HepG2 (cell line): ENCODE measurements around the gene SRPRA. TPM values are rescaled to one million over a fixed set of nuclear protein-coding genes. Genes with fewer than 3 reads are reported as not detected.

Source experiments
- CREB3 ChIP-seq: sonication (generic); formaldehyde crosslinking; IDR thresholded peaks from 2 replicates; pipeline ENCODE4 v1.5.0; 2020; ENCODE audit warnings: missing genetic modification reagents
- HDAC6 ChIP-seq: fragments of 200-600 bp; sonication (generic); IDR thresholded peaks from 2 replicates; pipeline ENCODE4 v1.7.0; 2017; ENCODE audit warnings: mild to moderate bottlenecking, antibody characterized with exemption, low read length, low read depth
- HNF4A ChIP-seq: sonication (generic); formaldehyde crosslinking; IDR thresholded peaks from 2 replicates; pipeline ENCODE4 v1.4.0; 2020; ENCODE audit warnings: missing genetic modification reagents
- IRX3 ChIP-seq: sonication (generic); formaldehyde crosslinking; IDR thresholded peaks from 2 replicates; pipeline ENCODE4 v1.8.1; 2023; ENCODE audit warnings: mild to moderate bottlenecking, low read depth, missing genetic modification reagents, borderline replicate concordance
- MXI1 ChIP-seq: IDR thresholded peaks from 3 replicates; pipeline ENCODE4 v1.6.1; 2012; ENCODE audit warnings: low read depth, low read length, inconsistent platforms, borderline replicate concordance
- NFATC3 ChIP-seq: sonication (generic); formaldehyde crosslinking; IDR thresholded peaks from 2 replicates; pipeline ENCODE4 v1.5.1; 2020; ENCODE audit warnings: mild to moderate bottlenecking, missing genetic modification reagents
- PAXIP1 ChIP-seq: sonication (generic); formaldehyde crosslinking; conservative IDR thresholded peaks from 2 replicates; pipeline ENCODE4 v1.4.0; 2020; ENCODE audit warnings: mild to moderate bottlenecking, missing genetic modification reagents, moderate library complexity
- PBX3 ChIP-seq: sonication (generic); formaldehyde crosslinking; IDR thresholded peaks from 2 replicates; pipeline ENCODE4 v1.8.1; 2023; ENCODE audit warnings: missing genetic modification reagents, inconsistent platforms, borderline replicate concordance
- REXO4 ChIP-seq: sonication (generic); formaldehyde crosslinking; IDR thresholded peaks from 2 replicates; pipeline ENCODE4 v1.8.0; 2022; ENCODE audit warnings: missing genetic modification reagents, mild to moderate bottlenecking, borderline replicate concordance
- TCF7 ChIP-seq: sonication (generic); IDR thresholded peaks from 2 replicates; pipeline ENCODE4 v1.6.1; 2016; ENCODE audit warnings: antibody characterized with exemption, low read depth
- TP53 ChIP-seq: sonication (generic); formaldehyde crosslinking; conservative IDR thresholded peaks from 2 replicates; pipeline ENCODE4 v1.4.0; 2020; ENCODE audit warnings: missing genetic modification reagents
- XBP1 ChIP-seq: sonication (generic); formaldehyde crosslinking; IDR thresholded peaks from 2 replicates; pipeline ENCODE4 v1.5.0; 2020; ENCODE audit warnings: missing genetic modification reagents
- XRCC5 ChIP-seq: fragments of 200-400 bp; formaldehyde crosslinking; optimal IDR thresholded peaks from 2 replicates; pipeline ENCODE3; 2017; ENCODE audit warnings: mild to moderate bottlenecking, low read length
- ZNF138 ChIP-seq: sonication (generic); formaldehyde crosslinking; IDR thresholded peaks from 2 replicates; pipeline ENCODE4 v1.5.0; 2020; ENCODE audit warnings: mild to moderate bottlenecking, low read depth, missing genetic modification reagents
- ZNF564 ChIP-seq: sonication (generic); formaldehyde crosslinking; IDR thresholded peaks from 2 replicates; pipeline ENCODE4 v1.8.1; 2023; ENCODE audit warnings: mild to moderate bottlenecking, missing genetic modification reagents
- ZNF570 ChIP-seq: sonication (generic); formaldehyde crosslinking; IDR thresholded peaks from 2 replicates; pipeline ENCODE4 v1.4.0; 2020; ENCODE audit warnings: mild to moderate bottlenecking, missing genetic modification reagents, borderline replicate concordance
- ZNF598 ChIP-seq: sonication (generic); formaldehyde crosslinking; IDR thresholded peaks from 2 replicates; pipeline ENCODE4 v1.5.1; 2020; ENCODE audit warnings: mild to moderate bottlenecking, missing genetic modification reagents, borderline replicate concordance
- polyA plus RNA-seq, 8 experiments: library from polyadenylated mRNA; depleted of rRNA in 3 of 8; stranded (reverse) in 7 of 8; unstranded in 1 of 8; fragments of >200 nt; fragmentation: Illumina TruSeq in 4 of 8; extraction: Trizol in 4 of 8; gene quantifications; 2 replicates each; pipeline versions ENCODE4 v1.2.1 to v1.2.3, GENCODE V29; 2011 to 2016; ENCODE audit warnings: low read depth in 4 of 8, missing spikeins in 1 of 8, mixed read lengths in 1 of 8; ENCODE audit not compliant: insufficient read depth in 1 of 8
- total RNA-seq, 5 experiments: library from RNA; depleted of rRNA; stranded (reverse); fragments of >200 nt; fragmentation: Illumina TruSeq; extraction: Trizol; gene quantifications; 2 replicates each; pipeline ENCODE4 v1.2.3, GENCODE V29; 2016; ENCODE audit warnings: low read depth in 1 of 5
- TF ChIP-seq, protein P1 (sequence below): IDR thresholded peaks from 2 replicates; pipeline ENCODE4 v1.6.1; 2016
- TF ChIP-seq, protein P2 (sequence below): sonication (generic); formaldehyde crosslinking; IDR thresholded peaks from 2 replicates; pipeline ENCODE4 v1.5.0; 2020; ENCODE audit warnings: missing genetic modification reagents, mild to moderate bottlenecking, borderline replicate concordance

SRPRA gene
- total and polyA plus RNA-seq, 2 of the 13 experiments (the other 11 are each of a cell fraction or from before 2014, with no cell fraction given) = 27.7 to 64.6 TPM

GRCh38 chr11:126268708-126269579 is at the start of gene SRPRA, which contains the start of gene FOXRED1 (continued):
- TF ChIP-seq, protein P1, sequence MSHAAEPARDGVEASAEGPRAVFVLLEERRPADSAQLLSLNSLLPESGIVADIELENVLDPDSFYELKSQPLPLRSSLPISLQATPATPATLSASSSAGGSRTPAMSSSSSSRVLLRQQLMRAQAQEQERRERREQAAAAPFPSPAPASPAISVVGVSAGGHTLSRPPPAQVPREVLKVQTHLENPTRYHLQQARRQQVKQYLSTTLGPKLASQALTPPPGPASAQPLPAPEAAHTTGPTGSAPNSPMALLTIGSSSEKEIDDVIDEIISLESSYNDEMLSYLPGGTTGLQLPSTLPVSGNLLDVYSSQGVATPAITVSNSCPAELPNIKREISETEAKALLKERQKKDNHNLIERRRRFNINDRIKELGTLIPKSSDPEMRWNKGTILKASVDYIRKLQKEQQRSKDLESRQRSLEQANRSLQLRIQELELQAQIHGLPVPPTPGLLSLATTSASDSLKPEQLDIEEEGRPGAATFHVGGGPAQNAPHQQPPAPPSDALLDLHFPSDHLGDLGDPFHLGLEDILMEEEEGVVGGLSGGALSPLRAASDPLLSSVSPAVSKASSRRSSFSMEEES = peak; percentile 81; the same call in 1 of the 2 replicates
- TF ChIP-seq IRX3 (CRISPR knock-in tag) (no peak), HDAC6 (no peak), PAXIP1 (CRISPR knock-in tag) (peak; percentile 52), TP53 (no peak), HNF4A (no peak; the same call in 1 of the 2 replicates), XRCC5 (peak; percentile 53), ZNF598 (CRISPR knock-in tag) (peak; percentile 63; the same call in 1 of the 2 replicates), ZNF138 (CRISPR knock-in tag) (no peak), REXO4 (0 out of 2 replicates have a peak, but pooled peaks have one; percentile 26), PBX3 (CRISPR knock-in tag) (no peak), TCF7 (no peak), NFATC3 (CRISPR knock-in tag) (0 out of 2 replicates have a peak, but pooled peaks have one; percentile 39), MXI1 (peak; percentile 65; the same call in 2 of the 3 replicates), CREB3 (0 out of 2 replicates have a peak, but pooled peaks have one; percentile 16), ZNF564 (CRISPR knock-in tag) (no peak), ZNF570 (CRISPR knock-in tag) (no peak), XBP1 (CRISPR knock-in tag) (peak; percentile 89; the same call in 1 of the 2 replicates)
- TF ChIP-seq, protein P2, sequence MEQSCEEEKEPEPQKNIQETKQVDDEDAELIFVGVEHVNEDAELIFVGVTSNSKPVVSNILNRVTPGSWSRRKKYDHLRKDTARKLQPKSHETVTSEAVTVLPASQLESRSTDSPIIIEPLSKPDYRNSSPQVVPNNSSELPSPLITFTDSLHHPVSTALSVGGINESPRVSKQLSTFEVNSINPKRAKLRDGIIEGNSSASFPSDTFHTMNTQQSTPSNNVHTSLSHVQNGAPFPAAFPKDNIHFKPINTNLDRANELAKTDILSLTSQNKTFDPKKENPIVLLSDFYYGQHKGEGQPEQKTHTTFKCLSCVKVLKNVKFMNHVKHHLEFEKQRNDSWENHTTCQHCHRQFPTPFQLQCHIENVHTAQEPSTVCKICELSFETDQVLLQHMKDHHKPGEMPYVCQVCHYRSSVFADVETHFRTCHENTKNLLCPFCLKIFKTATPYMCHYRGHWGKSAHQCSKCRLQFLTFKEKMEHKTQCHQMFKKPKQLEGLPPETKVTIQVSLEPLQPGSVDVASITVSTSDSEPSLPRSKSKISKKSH = no peak
